Tibial nerve (tissue), 4 donors: ENCODE measurements around the gene OR2AG2. TPM values are rescaled to one million over a fixed set of nuclear protein-coding genes. Genes with fewer than 3 reads are reported as not detected.

Experiments used
- DNase-seq, 2 donors: peaks; one replicate each; pipeline ENCODE4 v3.0.0-alpha.2; 2019; ENCODE audit warnings: low spot score in 2 of 2
- H3K27ac ChIP-seq, 4 donors: fragments of 200-600 bp; sonication (generic) in 3 of 4; one replicate each; pipeline ENCODE4 v1.5.1; 2017 to 2019; ENCODE audit warnings: mild to moderate bottlenecking in 1 of 4
- H3K27me3 ChIP-seq, 2 donors: fragments of 200-600 bp; sonication (generic) in 1 of 2; one replicate each; pipeline versions ENCODE4 v1.5.1 to v1.6.0; 2017 to 2019
- H3K36me3 ChIP-seq, 3 donors: fragments of 200-600 bp; sonication (generic); one replicate each; pipeline ENCODE4 v1.5.1; 2018 to 2019
- H3K4me1 ChIP-seq, 4 donors: fragments of 200-600 bp; sonication (generic) in 3 of 4; one replicate each; pipeline ENCODE4 v1.5.1; 2017 to 2019
- H3K4me3 ChIP-seq, 4 donors: fragments of 200-600 bp; sonication (generic) in 3 of 4; one replicate each; pipeline ENCODE4 v1.5.1; 2017 to 2019; ENCODE audit warnings: mild to moderate bottlenecking in 1 of 4, moderate library complexity in 1 of 4
- H3K9me3 ChIP-seq, 4 donors: fragments of 200-600 bp; sonication (generic) in 3 of 4; one replicate each; pipeline ENCODE4 v1.5.1; 2017 to 2019
- CTCF ChIP-seq, 5 experiments: fragments of 200-600 bp in 3 of 5; fragments of 450-650 bp in 2 of 5; sonication (generic) in 3 of 5; IDR thresholded peaks; one replicate each; pipeline ENCODE4 v1.5.1; 2016 to 2019; ENCODE audit warnings: antibody characterized with exemption in 5 of 5, mild to moderate bottlenecking in 3 of 5, moderate library complexity in 2 of 5
- EP300 ChIP-seq, 2 donors: sonication (generic); formaldehyde crosslinking; IDR thresholded peaks; one replicate each; pipeline ENCODE4 v1.6.1; 2017; ENCODE audit warnings: antibody characterized with exemption in 2 of 2, mild to moderate bottlenecking in 1 of 2
- POLR2A ChIP-seq, 2 donors: fragments of 450-650 bp; IDR thresholded peaks; one replicate each; pipeline ENCODE4 v1.6.1; 2017; ENCODE audit warnings: antibody characterized with exemption in 2 of 2, mild to moderate bottlenecking in 2 of 2, moderate library complexity in 2 of 2
- WGBS, 2 donors: methylation state at CpG; one replicate each; pipeline ENCODE4 v1.1.5; 2018; 5-methylcytosine and 5-hydroxymethylcytosine counted together
- total RNA-seq, 4 donors: library from RNA; depleted of rRNA; stranded (reverse); fragments of >200 nt; gene quantifications; one replicate each; pipeline ENCODE4 v1.1.0, GENCODE V29; 2016

OR2AG2 gene
- total RNA-seq, 4 donors from 2014 or later = 0.22 to 0.90 TPM; not detected in 2

DNA sequence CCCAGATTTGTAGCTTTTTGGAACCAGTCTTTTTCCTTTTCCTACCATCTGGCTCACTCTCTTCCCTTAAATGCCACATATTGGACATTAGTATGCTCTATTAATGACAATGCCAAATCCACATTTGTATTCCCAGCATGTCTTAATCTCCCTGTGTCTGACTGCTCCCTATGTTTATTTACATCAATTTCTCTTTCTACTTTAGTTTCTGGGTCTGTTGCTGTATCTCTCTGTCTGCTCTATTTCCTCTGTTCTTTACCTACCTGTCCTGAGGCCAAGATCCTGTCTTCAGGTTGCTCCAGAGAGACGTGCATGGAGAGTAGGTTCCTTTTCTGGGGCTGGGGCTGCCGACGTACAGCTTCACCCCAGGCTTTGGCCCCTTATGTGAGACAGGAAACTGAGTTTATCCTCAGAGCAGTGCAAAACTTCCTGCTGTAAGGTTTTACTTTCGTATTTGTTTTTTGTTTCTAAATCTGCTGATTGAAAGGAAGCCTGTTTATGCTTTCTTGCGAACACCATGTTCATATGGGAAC, 25.6 kb downstream of the OR2AG2 start:
- Histone ChIP-seq H3K9me3 (no peaks in the 10 kb centered on the region), H3K27ac (peak overlapping the region in 3 of 4 donors; percentile 71 to 78 (median 74)), H3K27me3 (no peaks in the 10 kb centered on the region), H3K4me1 (no peaks in the 10 kb centered on the region), H3K36me3 (no peaks in the 10 kb centered on the region), H3K4me3 (peak overlapping the region in 2 of 4 donors; percentile 29 to 31)
- DNase-seq = no peak
- WGBS, 2 donors = 37 to 51% methylated on average over 5 of the region's 5 CpGs
- TF ChIP-seq POLR2A (IDR thresholded peaks at IDR 0.05) (no peak), EP300 (IDR thresholded peaks at IDR 0.05) (no peak), CTCF (IDR thresholded peaks at IDR 0.05) (no peak)

DNA sequence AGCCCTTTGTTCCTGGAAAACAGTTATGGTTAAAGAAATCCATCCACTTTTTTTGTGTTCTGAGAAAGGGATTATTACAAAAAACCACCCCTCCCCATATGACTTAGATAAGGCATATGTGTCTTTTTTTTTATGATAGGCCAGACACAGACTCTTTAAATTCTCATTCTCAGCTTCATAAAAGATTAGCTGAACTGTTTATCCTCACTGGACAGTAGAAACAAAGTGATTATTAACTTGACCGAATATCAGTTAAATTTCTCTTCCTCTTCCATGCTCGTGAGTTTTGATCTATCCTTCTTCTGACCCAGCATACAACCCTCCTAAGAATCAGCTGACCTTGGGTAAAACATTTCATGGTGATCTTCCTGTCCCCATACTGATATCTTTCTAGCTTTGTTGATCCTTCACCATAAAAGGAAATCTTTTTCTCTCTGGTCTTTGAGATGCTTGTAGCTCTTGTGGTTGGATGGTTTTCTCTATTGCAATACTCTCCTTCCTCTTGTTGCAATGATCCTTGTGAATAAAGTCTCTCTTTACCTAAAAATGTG, 26.2 kb downstream of the OR2AG2 start:
- DNase-seq = no peak
- Histone ChIP-seq H3K36me3 (no peaks in the 10 kb centered on the region), H3K27me3 (no peaks in the 10 kb centered on the region), H3K27ac (peak overlapping the region in 3 of 4 donors; percentile 71 to 78 (median 74)), H3K9me3 (no peaks in the 10 kb centered on the region), H3K4me1 (no peaks in the 10 kb centered on the region), H3K4me3 (peak overlapping the region in 2 of 4 donors; percentile 29 to 31)
- TF ChIP-seq EP300 (IDR thresholded peaks at IDR 0.05) = no peak
- no peak for TF ChIP-seq CTCF (IDR thresholded peaks at IDR 0.05)
- TF ChIP-seq POLR2A (IDR thresholded peaks at IDR 0.05) = no peak
- 56 to 59% methylated on average over 2 of the region's 2 CpGs for WGBS, 2 donors

- TF ChIP-seq EP300 (IDR thresholded peaks at IDR 0.05) (no peak), CTCF (IDR thresholded peaks at IDR 0.05) (no peak), POLR2A (IDR thresholded peaks at IDR 0.05) (no peak)
- Histone ChIP-seq H3K9me3 (no peaks in the 10 kb centered on the region), H3K4me3 (peak overlapping the region in 1 of 4 donors; percentile 29), H3K36me3 (no peaks in the 10 kb centered on the region), H3K4me1 (no peaks in the 10 kb centered on the region), H3K27me3 (no peaks in the 10 kb centered on the region), H3K27ac (peak overlapping the region in 2 of 4 donors; percentile 71 to 78)
- WGBS, 2 donors = 44 to 56% methylated on average over 3 to 4 of the region's 4 CpGs
- DNase-seq = no peak
These were observed 26.8 kb downstream of the OR2AG2 start for GRCh38 chr11:6745018-6745417.

GRCh38 chr11:6742260-6742659, 29.5 kb downstream of the OR2AG2 start:
- no peaks in the 10 kb centered on the region for H3K9me3 ChIP-seq
- no peak overlapping the region for H3K27ac ChIP-seq
- no peaks in the 10 kb centered on the region for H3K36me3 ChIP-seq
- H3K27me3 ChIP-seq = no peaks in the 10 kb centered on the region
- H3K4me1 ChIP-seq = peaks cover 0 to 5% (median 0%) of the 10 kb centered on the region in 4 donors
- no peak for DNase-seq
- no peak overlapping the region for H3K4me3 ChIP-seq
- 63 to 67% methylated on average over 7 of the region's 7 CpGs for WGBS, 2 donors
- TF ChIP-seq EP300 (IDR thresholded peaks at IDR 0.05) (no peak), CTCF (IDR thresholded peaks at IDR 0.05) (no peak), POLR2A (IDR thresholded peaks at IDR 0.05) (no peak)

DNA sequence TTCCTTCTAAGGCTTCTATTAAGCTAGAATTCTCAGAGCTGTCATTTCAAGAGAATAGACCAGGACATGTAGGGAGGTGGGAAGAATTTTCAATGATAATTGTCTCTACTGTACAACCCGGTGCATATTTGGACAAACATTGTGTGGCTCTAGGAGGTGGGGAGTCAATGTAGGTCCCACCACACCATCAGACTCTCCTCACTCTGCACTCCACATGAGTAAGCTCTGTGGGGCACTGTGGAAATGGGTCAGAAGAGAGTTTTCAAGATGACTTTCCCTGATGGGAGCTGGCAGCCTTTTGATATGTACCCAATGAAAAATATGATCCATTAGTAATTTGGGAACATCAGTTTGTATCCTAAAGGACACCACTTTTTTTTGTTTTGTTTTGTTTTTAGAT, 33.2 kb downstream of the OR2AG2 start:
- no peaks in the 10 kb centered on the region for H3K27me3 ChIP-seq
- TF ChIP-seq EP300 (IDR thresholded peaks at IDR 0.05) (no peak), POLR2A (IDR thresholded peaks at IDR 0.05) (no peak), CTCF (IDR thresholded peaks at IDR 0.05) (no peak)
- peaks cover 0 to 6% (median 0%) of the 10 kb centered on the region in 4 donors for H3K9me3 ChIP-seq
- no peak for DNase-seq
- no peak overlapping the region for H3K4me3 ChIP-seq
- WGBS, 2 donors = 83 to 90% methylated on average over 1 of the region's 1 CpG
- H3K36me3 ChIP-seq = no peaks in the 10 kb centered on the region
- H3K27ac ChIP-seq = no peak overlapping the region
- H3K4me1 ChIP-seq = peaks cover 0 to 5% (median 0%) of the 10 kb centered on the region in 4 donors
